A549 (cell line): Measurements from ENCODE around the gene IHH. TPM values are rescaled to one million over a fixed set of nuclear protein-coding genes. Genes with fewer than 3 reads are reported as not detected.

Source experiments
- ATAC-seq, 2 experiments: fragments of 200-7000 bp in 1 of 2; fragments of >200 bp in 1 of 2; cut with Nextera tagmentation in 1 of 2; cut with Tn5 transposase in 1 of 2; 3 replicates each; pipeline versions ENCODE4 v1.8.0 to v1.9.1; 2018 to 2020; ENCODE audit warnings: mild to moderate bottlenecking in 1 of 2, moderate library complexity in 1 of 2
- CTCF ChIA-PET: fragments of 300-600 bp; sonication (Branson Sonifier 250); formaldehyde crosslinking; extraction: SDS; loops from one replicate; lab custom pipeline; 2021; ENCODE audit warnings: antibody characterized with exemption, inconsistent platforms; lab: Yijun Ruan, JAX
- POLR2A ChIA-PET: fragments of 350-600 bp; formaldehyde crosslinking; extraction: SDS; loops from one replicate; lab custom pipeline; 2021; ENCODE audit warnings: antibody characterized with exemption, inconsistent platforms; lab: Yijun Ruan, JAX
- DNase-seq, 2 experiments: peaks; one replicate each; pipeline versions ENCODE4 v3.0.0 to v3.0.0-alpha.2; 2011 to 2016; ENCODE audit warnings: low read depth in 1 of 2, low spot score in 1 of 2
- FAIRE-seq: peaks from 2 replicates; lab custom pipeline; 2011; peaks lifted over from hg19 to GRCh38; lab: Jason Lieb, UNC
- H3K27ac ChIP-seq, 2 experiments: fragments of >200 bp; sonication (Bioruptor Twin); formaldehyde crosslinking; 3 replicates each; pipeline ENCODE4 v1.5.1; 2016 to 2017
- H3K4me1 ChIP-seq: fragments of >200 bp; sonication (Bioruptor Twin); formaldehyde crosslinking; 3 replicates; pipeline ENCODE4 v1.6.1; 2016
- H3K4me2 ChIP-seq: fragments of >200 bp; sonication (Bioruptor Twin); formaldehyde crosslinking; 3 replicates; pipeline ENCODE4 v1.6.1; 2016
- H3K4me3 ChIP-seq: fragments of >200 bp; sonication (Bioruptor Twin); formaldehyde crosslinking; 3 replicates; pipeline ENCODE4 v1.5.1; 2016
- H3K9me3 ChIP-seq: fragments of >200 bp; sonication (Bioruptor Twin); formaldehyde crosslinking; 3 replicates; pipeline ENCODE4 v1.6.1; 2016
- CBX2 ChIP-seq: fragments of 200-600 bp; sonication (generic); IDR thresholded peaks from 2 replicates; pipeline ENCODE4 v1.6.1; 2016; ENCODE audit warnings: low read depth, mild to moderate bottlenecking, borderline replicate concordance
- CBX8 ChIP-seq: fragments of 200-600 bp; sonication (generic); IDR thresholded peaks from 2 replicates; pipeline ENCODE4 v1.6.1; 2016
- EHF ChIP-seq: fragments of 250-450 bp; sonication (Bioruptor Pico); IDR thresholded peaks from 2 replicates; pipeline ENCODE4 v1.5.0; 2020; ENCODE audit warnings: mild to moderate bottlenecking
- FOSB ChIP-seq: fragments of 250-450 bp; sonication (Bioruptor Pico); IDR thresholded peaks from 2 replicates; pipeline ENCODE4 v1.5.0; 2020; ENCODE audit warnings: mild to moderate bottlenecking, moderate library complexity
- GATA3 ChIP-seq: IDR thresholded peaks from 2 replicates; pipeline ENCODE4 v1.6.1; 2012; ENCODE audit warnings: borderline replicate concordance
- HDAC2 ChIP-seq: fragments of 200-600 bp; sonication (generic); IDR thresholded peaks from 2 replicates; pipeline ENCODE4 v1.6.1; 2016
- HOXA7 ChIP-seq: fragments of 250-450 bp; sonication (Bioruptor Pico); IDR thresholded peaks from 2 replicates; pipeline ENCODE4 v1.5.0; 2020; ENCODE audit warnings: mild to moderate bottlenecking, moderate library complexity
- HOXB5 ChIP-seq: fragments of 250-450 bp; sonication (Bioruptor Pico); IDR thresholded peaks from 2 replicates; pipeline ENCODE4 v1.5.0; 2020; ENCODE audit warnings: mild to moderate bottlenecking, moderate library complexity
- JUN ChIP-seq, 2 experiments: fragments of >200 bp; sonication (Bioruptor Twin); formaldehyde crosslinking; IDR thresholded peaks; 2 replicates in 1 of 2; 3 replicates in 1 of 2; pipeline ENCODE4 v1.6.1; 2016 to 2017
- JUNB ChIP-seq: fragments of >200 bp; sonication (Bioruptor Twin); formaldehyde crosslinking; IDR thresholded peaks from 2 replicates; pipeline ENCODE4 v1.6.1; 2016
- KDM1A ChIP-seq: fragments of 200-600 bp; sonication (generic); IDR thresholded peaks from 2 replicates; pipeline ENCODE4 v1.6.1; 2016; ENCODE audit warnings: low read depth, mild to moderate bottlenecking
- MAFK ChIP-seq: fragments of 450-650 bp; IDR thresholded peaks from 2 replicates; pipeline ENCODE4 v1.6.1; 2014; ENCODE audit not compliant: partially characterized antibody
- NFE2L2 ChIP-seq: fragments of 150-350 bp; conservative IDR thresholded peaks from 2 replicates; pipeline ENCODE4 v1.6.1; 2014; ENCODE audit warnings: low read length
- NR3C1 ChIP-seq: fragments of >200 bp; sonication (Bioruptor Twin); formaldehyde crosslinking; IDR thresholded peaks from 3 replicates; pipeline ENCODE4 v1.6.1; 2017
- PBX3 ChIP-seq: IDR thresholded peaks from 2 replicates; pipeline ENCODE4 v1.6.1; 2012
- PHF8 ChIP-seq: fragments of 200-600 bp; sonication (generic); IDR thresholded peaks from 2 replicates; pipeline ENCODE4 v1.6.1; 2016; ENCODE audit warnings: low read depth, mild to moderate bottlenecking, antibody characterized with exemption, moderate library complexity, borderline replicate concordance
- POLR2A ChIP-seq: IDR thresholded peaks from 2 replicates; pipeline ENCODE4 v1.6.1; 2012; ENCODE audit warnings: mild to moderate bottlenecking, low read length
- RFX5 ChIP-seq: fragments of 450-650 bp; IDR thresholded peaks from 2 replicates; pipeline ENCODE4 v1.7.1; 2014; ENCODE audit warnings: antibody characterized with exemption, mild to moderate bottlenecking, moderate library complexity
- TFCP2L1 ChIP-seq: fragments of 250-450 bp; sonication (Bioruptor Pico); IDR thresholded peaks from 2 replicates; pipeline ENCODE4 v1.5.0; 2021; ENCODE audit warnings: mild to moderate bottlenecking
- ZC3H11A ChIP-seq: fragments of 450-650 bp; IDR thresholded peaks from 2 replicates; pipeline ENCODE4 v1.6.1; 2014; ENCODE audit warnings: antibody characterized with exemption, mild to moderate bottlenecking
- ZNF302 ChIP-seq: fragments of 250-450 bp; sonication (Bioruptor Pico); IDR thresholded peaks from 2 replicates; pipeline ENCODE4 v1.9.0; 2021; ENCODE audit warnings: inconsistent platforms, mild to moderate bottlenecking, moderate library complexity
- WGBS: methylation state at CpG from one replicate; pipeline ENCODE4 v1.1.6; 2017; ENCODE audit errors: missing lambda C conversion rate; 5-methylcytosine and 5-hydroxymethylcytosine counted together
- polyA plus RNA-seq, 4 experiments: library from polyadenylated mRNA; depleted of rRNA in 3 of 4; stranded (reverse); fragments of >200 nt; fragmentation: RNase III in 1 of 4; extraction: RNeasy Plus Mini Kit Qiagen cat#74134 plus additional on column Dnase treatment in 1 of 4; gene quantifications; 2 replicates in 3 of 4; 3 replicates in 1 of 4; pipeline ENCODE4 v1.2.3, GENCODE V29; 2011 to 2017
- TF ChIP-seq, protein P1 (sequence below): IDR thresholded peaks from 2 replicates; pipeline ENCODE4 v1.6.1; 2012
- TF ChIP-seq, protein P2 (sequence below): fragments of >200 bp; sonication (Bioruptor Twin); formaldehyde crosslinking; IDR thresholded peaks from 2 replicates; pipeline ENCODE4 v1.6.1; 2016

IHH gene
- polyA plus RNA-seq, 2 of the 4 experiments (the other 2 are of a cell fraction), result 0.13 TPM; not detected in 1

DNA sequence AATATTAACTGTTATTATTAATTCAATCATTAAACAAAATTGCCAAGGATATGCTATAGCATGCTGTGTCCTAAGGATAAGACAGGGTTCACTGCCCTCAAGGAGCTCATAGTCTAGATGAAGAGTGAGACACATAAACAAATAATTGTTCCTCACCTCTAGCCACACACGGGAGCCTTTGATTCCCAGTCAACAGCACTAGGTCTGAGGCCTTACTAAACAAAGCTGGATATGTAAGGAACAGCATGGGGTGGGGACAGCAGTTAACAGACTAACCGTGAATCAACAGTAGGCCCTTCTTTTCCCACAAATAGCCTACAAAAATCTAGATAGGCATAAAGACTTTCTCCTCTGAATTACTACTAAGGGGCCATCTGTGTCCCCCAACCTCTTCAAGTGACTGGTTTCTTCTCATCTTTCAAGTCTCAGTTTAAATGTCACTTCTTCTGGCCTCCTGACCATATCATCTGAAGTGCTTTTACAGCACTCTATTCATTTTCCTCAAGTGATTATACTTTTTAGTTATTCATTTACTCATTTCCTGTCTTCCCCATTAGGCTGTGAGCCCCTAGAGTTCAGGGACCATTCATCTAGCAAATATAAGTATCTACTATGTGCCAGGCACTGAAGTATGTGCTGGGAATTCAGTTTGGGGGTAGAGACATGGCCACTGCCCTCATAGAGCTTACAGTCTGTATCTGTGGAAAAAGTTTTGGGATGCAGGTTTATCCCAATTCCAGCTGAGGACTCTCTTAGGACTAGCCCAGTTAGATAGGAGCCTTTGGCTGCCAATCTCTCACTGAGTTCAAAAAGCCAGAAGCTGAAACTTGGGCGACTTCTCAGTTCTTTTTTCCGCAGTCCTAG lies 29.9 kb upstream of the IHH start:
- Histone ChIP-seq H3K4me2 (no peak overlapping the region), H3K27ac (no peak overlapping the region), H3K4me3 (no peak overlapping the region), H3K9me3 (no peaks in the 10 kb centered on the region), H3K4me1 (no peaks in the 10 kb centered on the region)
- no peak for TF ChIP-seq POLR2A
- TF ChIP-seq CBX8, result no peak
- TF ChIP-seq ZC3H11A, result no peak
- TF ChIP-seq, protein P1, sequence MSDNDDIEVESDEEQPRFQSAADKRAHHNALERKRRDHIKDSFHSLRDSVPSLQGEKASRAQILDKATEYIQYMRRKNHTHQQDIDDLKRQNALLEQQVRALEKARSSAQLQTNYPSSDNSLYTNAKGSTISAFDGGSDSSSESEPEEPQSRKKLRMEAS, result no peak
- TF ChIP-seq TFCP2L1 (CRISPR knock-in tag), result no peak
- TF ChIP-seq NR3C1, result no peak
- TF ChIP-seq CBX2, result no peak
- TF ChIP-seq HOXB5 (CRISPR knock-in tag), result no peak
- ChIA-PET CTCF (interaction anchor here (1.0 to 2.7 kb wide), 8 partner anchors 9 to 110 kb away, joined by 4 to 15 read pairs (median 6); no protein-coding TSS in a partner anchor), POLR2A (no interaction called here)
- ATAC-seq, result no peak
- 50% methylated on average over 4 of the region's 4 CpGs for WGBS
- DNase-seq, result no peak
- no peak for FAIRE-seq

DNA sequence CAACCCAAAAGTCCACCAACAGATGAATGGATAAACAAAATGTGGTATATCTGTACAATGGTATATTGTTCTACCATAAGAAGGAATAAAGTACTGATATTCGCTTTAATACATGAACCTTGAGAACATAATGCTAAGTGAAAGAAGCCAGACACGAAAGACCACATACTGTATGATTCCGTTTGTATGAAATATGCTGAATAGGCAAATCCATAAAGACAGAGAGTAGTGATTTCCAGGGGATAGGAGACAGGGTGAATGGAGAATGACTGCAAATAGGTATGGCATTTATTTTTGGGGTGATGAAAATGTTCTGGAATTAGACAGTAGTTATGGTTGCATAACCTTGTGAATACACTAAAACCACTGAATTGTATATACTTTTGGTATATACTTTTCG lies 28.6 kb upstream of the IHH start:
- Histone ChIP-seq H3K4me1 (no peaks in the 10 kb centered on the region), H3K27ac (no peak overlapping the region), H3K9me3 (no peaks in the 10 kb centered on the region), H3K4me3 (no peak overlapping the region), H3K4me2 (no peak overlapping the region)
- CTCF ChIA-PET, result interaction anchor here (1.9 to 2.6 kb wide), 2 partner anchors 26 to 30 kb away, joined by 5 to 7 read pairs; no protein-coding TSS in a partner anchor
- no peak for ATAC-seq
- WGBS, result 95% methylated on average over 4 of the region's 4 CpGs
- no peak for FAIRE-seq
- POLR2A ChIA-PET, result no interaction called here
- no peak for DNase-seq
- peak; percentile 97 for TF ChIP-seq MAFK
- no peak for TF ChIP-seq JUNB
- TF ChIP-seq KDM1A, result no peak
- no peak for TF ChIP-seq HDAC2

GRCh38 chr2:219087848-219088247 lies 27.1 kb upstream of the IHH start:
- FAIRE-seq (no peak), DNase-seq (no peak), ATAC-seq (no peak)
- WGBS, result 90% methylated on average over 1 of the region's 1 CpG
- TF ChIP-seq PHF8, result no peak
- TF ChIP-seq NFE2L2, result no peak
- TF ChIP-seq HOXA7, result no peak
- no peak for TF ChIP-seq FOSB
- no peak for TF ChIP-seq HOXB5 (CRISPR knock-in tag)
- no peak for TF ChIP-seq PBX3
- TF ChIP-seq ZC3H11A, result no peak
- TF ChIP-seq EHF (CRISPR knock-in tag), result no peak
- TF ChIP-seq RFX5, result no peak
- no peak for TF ChIP-seq GATA3
- no peak for TF ChIP-seq CBX8
- TF ChIP-seq, protein P2, sequence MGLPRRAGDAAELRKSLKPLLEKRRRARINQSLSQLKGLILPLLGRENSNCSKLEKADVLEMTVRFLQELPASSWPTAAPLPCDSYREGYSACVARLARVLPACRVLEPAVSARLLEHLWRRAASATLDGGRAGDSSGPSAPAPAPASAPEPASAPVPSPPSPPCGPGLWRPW, result no peak
- TF ChIP-seq ZNF302 (CRISPR knock-in tag), result no peak
- no peak for TF ChIP-seq JUN (IDR thresholded peaks at IDR 0.05)
- Histone ChIP-seq H3K4me2 (no peak overlapping the region), H3K9me3 (no peaks in the 10 kb centered on the region), H3K4me1 (no peaks in the 10 kb centered on the region), H3K4me3 (no peak overlapping the region), H3K27ac (no peak overlapping the region)
- CTCF ChIA-PET, result interaction anchor here (1.1 to 5.1 kb wide), 8 partner anchors 16 to 86 kb away, joined by 4 to 19 read pairs (median 6); no protein-coding TSS in a partner anchor
- POLR2A ChIA-PET, result no interaction called here
